ENCODE measurements around the gene NSMCE1.
"Not testable (repeated sequence)": the region's sequence is repeated elsewhere in the genome, so short reads cannot be mapped to it uniquely, and the experiment has no call there.

NSMCE1 gene

GRCh38 chr16:27216297-27216885, 52.2 kb downstream of the NSMCE1 start:
- no peak for DNase-seq (ENCODE audit: low spot score)

- no peak for DNase-seq (ENCODE audit: low spot score)
Measured at GRCh38 chr16:27215660-27216059, 52.9 kb downstream of the NSMCE1 start.

- no peak for DNase-seq (ENCODE audit: low spot score)
Measured at GRCh38 chr16:27214084-27214961, 54.2 kb downstream of the NSMCE1 start.

- DNase-seq (ENCODE audit: low spot score) = no peak
Measured at GRCh38 chr16:27211026-27211425, 57.5 kb downstream of the NSMCE1 start.

- DNase-seq (ENCODE audit: low spot score) = no peak
Measured at GRCh38 chr16:27210174-27210573, 58.4 kb downstream of the NSMCE1 start.

GRCh38 chr16:27209591-27209990, 59.0 kb downstream of the NSMCE1 start:
- DNase-seq (ENCODE audit: low spot score) = no peak

GRCh38 chr16:27208796-27209195, 59.8 kb downstream of the NSMCE1 start:
- DNase-seq (ENCODE audit: low spot score) = no peak

- DNase-seq (ENCODE audit: low spot score) = no peak
Measured at GRCh38 chr16:27208081-27208680, 60.4 kb downstream of the NSMCE1 start.

- not testable (repeated sequence) for DNase-seq (ENCODE audit: low spot score)
Measured at GRCh38 chr16:27207121-27207520, 61.5 kb downstream of the NSMCE1 start.

GRCh38 chr16:27205423-27206065, 63.0 kb downstream of the NSMCE1 start:
- DNase-seq (ENCODE audit: low spot score) = no peak

- no peak for DNase-seq (ENCODE audit: low spot score)
Measured at GRCh38 chr16:27204312-27204915, 64.2 kb downstream of the NSMCE1 start.

- DNase-seq (ENCODE audit: low spot score) = peak; percentile 100
Measured at GRCh38 chr16:27203507-27204311, 64.9 kb downstream of the NSMCE1 start, which contains the start of gene KDM8. KDM8 (plus strand) TSS chr16:27203526; CDS start chr16:27210124, 6,598 bp downstream.

- peak; percentile 92 for DNase-seq (ENCODE audit: low spot score)
Measured at GRCh38 chr16:27202923-27203506, 65.6 kb downstream of the NSMCE1 start.

GRCh38 chr16:27200914-27201313, 67.7 kb downstream of the NSMCE1 start:
- not testable (repeated sequence) for DNase-seq (ENCODE audit: low spot score)

- peak; percentile 55 for DNase-seq (ENCODE audit: low spot score)
Measured at GRCh38 chr16:27199736-27200135, 68.8 kb downstream of the NSMCE1 start.

- no peak for DNase-seq (ENCODE audit: low spot score)
Measured at GRCh38 chr16:27199235-27199586, 69.4 kb downstream of the NSMCE1 start.

GRCh38 chr16:27198451-27199234, 69.9 kb downstream of the NSMCE1 start:
- no peak for DNase-seq (ENCODE audit: low spot score)

GRCh38 chr16:27197004-27197403, 71.6 kb downstream of the NSMCE1 start:
- no peak for DNase-seq (ENCODE audit: low spot score)

GRCh38 chr16:27195941-27196595, 72.5 kb downstream of the NSMCE1 start:
- no peak for DNase-seq (ENCODE audit: low spot score)
